Measurements from ENCODE around the gene EPS8L2.

Gene EPS8L2

DNA sequence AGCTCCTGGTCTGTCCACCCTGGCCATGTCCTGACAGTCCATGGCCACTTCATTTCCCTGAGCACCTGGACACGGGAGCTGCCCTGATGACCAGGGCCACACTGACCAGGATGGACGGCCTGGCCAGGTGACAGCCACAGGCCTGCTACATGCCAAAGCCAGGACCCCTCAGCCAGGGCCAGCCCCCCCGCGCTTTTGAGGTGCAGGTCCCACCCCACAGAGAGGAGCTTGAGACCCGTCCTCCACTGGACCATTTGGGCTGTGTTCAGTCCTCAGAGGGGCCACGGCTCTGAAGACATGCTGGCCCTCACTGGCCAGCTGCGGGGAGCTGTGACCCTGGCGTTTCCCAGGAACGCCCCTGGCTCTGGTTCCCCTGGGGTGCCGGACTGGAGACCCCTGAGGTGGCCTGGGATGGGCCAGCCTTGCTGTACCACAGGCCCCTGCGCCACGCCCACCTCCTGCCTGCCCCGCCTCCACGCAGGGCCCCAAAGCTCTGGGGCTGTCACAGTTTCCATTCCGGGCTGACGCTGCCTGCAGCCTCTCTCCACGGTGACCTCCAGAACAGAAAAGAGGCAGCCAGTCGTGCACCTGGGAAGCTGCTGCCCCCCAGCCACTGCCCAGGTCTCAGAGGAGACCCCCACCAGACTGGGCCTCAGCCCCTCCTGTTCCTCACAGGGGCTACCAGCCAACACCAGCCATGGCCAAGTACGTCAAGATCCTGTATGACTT lies 18.2 kb downstream of the EPS8L2 start:
- no peaks in the 10 kb centered on the region for H3K36me3 ChIP-seq (ENCODE audit: low read length)
- no peaks in the 10 kb centered on the region for H3K9me2 ChIP-seq (replicated peaks; ENCODE audit: insufficient read depth, low read length)
- no peaks in the 10 kb centered on the region for H4K20me1 ChIP-seq (ENCODE audit: low read depth, low read length)
- no peaks in the 10 kb centered on the region for H3K9me3 ChIP-seq (ENCODE audit: insufficient read depth, low read length)
- no peak overlapping the region for H3K4me3 ChIP-seq (ENCODE audit: insufficient read depth, low read length, poor library complexity, severe bottlenecking)
- H3K4me2 ChIP-seq (ENCODE audit: low read depth, low read length, poor library complexity, severe bottlenecking) = no peak overlapping the region
- H3K27me3 ChIP-seq (ENCODE audit: low read length) = no peaks in the 10 kb centered on the region
- TF ChIP-seq EZH2phosphoT487 (conservative IDR thresholded peaks at IDR 0.05; ENCODE audit: low read length) = no peak
- TF ChIP-seq, protein P1, sequence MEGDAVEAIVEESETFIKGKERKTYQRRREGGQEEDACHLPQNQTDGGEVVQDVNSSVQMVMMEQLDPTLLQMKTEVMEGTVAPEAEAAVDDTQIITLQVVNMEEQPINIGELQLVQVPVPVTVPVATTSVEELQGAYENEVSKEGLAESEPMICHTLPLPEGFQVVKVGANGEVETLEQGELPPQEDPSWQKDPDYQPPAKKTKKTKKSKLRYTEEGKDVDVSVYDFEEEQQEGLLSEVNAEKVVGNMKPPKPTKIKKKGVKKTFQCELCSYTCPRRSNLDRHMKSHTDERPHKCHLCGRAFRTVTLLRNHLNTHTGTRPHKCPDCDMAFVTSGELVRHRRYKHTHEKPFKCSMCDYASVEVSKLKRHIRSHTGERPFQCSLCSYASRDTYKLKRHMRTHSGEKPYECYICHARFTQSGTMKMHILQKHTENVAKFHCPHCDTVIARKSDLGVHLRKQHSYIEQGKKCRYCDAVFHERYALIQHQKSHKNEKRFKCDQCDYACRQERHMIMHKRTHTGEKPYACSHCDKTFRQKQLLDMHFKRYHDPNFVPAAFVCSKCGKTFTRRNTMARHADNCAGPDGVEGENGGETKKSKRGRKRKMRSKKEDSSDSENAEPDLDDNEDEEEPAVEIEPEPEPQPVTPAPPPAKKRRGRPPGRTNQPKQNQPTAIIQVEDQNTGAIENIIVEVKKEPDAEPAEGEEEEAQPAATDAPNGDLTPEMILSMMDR (IDR thresholded peaks at IDR 0.05; ENCODE audit: insufficient read depth, low read length, poor library complexity, severe bottlenecking) = no peak
- no peak overlapping the region for H3K27ac ChIP-seq (ENCODE audit: low read depth, low read length)
- no peak overlapping the region for H2AFZ ChIP-seq (ENCODE audit: low read depth, low read length, severe bottlenecking)
- no peak overlapping the region for H3K9ac ChIP-seq (ENCODE audit: low read length)
- H3K79me2 ChIP-seq (ENCODE audit: insufficient read depth, low read length) = no peaks in the 10 kb centered on the region
- peaks cover 7% of the 10 kb centered on the region; the same call in 1 of the 2 replicates for H3F3A ChIP-seq (ENCODE audit: insufficient read depth)

DNA sequence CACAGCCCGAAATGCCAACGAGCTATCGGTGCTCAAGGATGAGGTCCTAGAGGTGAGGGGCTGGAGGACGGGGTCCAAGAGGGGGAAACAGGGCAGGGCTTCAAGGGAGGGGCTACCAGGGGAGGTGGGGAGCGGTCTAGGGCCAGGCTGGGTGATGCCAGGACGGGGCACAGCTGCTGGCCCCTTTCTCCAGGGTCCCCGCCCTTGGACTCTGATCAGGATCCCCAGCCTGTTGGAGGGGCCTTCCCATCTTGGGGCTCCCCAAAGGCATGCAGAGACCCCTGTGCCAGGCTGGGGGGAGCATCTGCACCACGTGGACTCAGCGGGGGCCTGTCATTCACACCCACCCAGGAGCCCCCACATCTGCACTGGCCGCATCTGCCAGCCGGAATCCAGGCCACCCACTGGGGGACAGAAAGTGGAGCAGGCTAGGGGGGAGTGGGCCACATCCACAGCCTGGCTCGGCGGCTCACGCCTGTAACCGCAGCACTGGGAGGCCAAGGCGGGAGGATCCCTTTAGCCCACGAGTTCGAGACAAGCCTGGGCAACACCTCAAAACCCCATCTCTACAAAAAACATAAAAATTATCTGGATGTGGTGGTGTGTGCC lies 18.9 kb downstream of the EPS8L2 start:
- H3K4me3 ChIP-seq (ENCODE audit: insufficient read depth, low read length, poor library complexity, severe bottlenecking) = no peak overlapping the region
- no peaks in the 10 kb centered on the region for H3K36me3 ChIP-seq (ENCODE audit: low read length)
- H3K9me3 ChIP-seq (ENCODE audit: insufficient read depth, low read length) = no peaks in the 10 kb centered on the region
- no peak overlapping the region for H3K27ac ChIP-seq (ENCODE audit: low read depth, low read length)
- peaks cover 7% of the 10 kb centered on the region; the same call in 1 of the 2 replicates for H3F3A ChIP-seq (ENCODE audit: insufficient read depth)
- no peak overlapping the region for H3K4me2 ChIP-seq (ENCODE audit: low read depth, low read length, poor library complexity, severe bottlenecking)
- H3K27me3 ChIP-seq (ENCODE audit: low read length) = no peaks in the 10 kb centered on the region
- no peak for TF ChIP-seq EZH2phosphoT487 (conservative IDR thresholded peaks at IDR 0.05; ENCODE audit: low read length)
- TF ChIP-seq, protein P1 (IDR thresholded peaks at IDR 0.05; ENCODE audit: insufficient read depth, low read length, poor library complexity, severe bottlenecking) = no peak
- H3K9ac ChIP-seq (ENCODE audit: low read length) = no peak overlapping the region
- H3K9me2 ChIP-seq (replicated peaks; ENCODE audit: insufficient read depth, low read length) = no peaks in the 10 kb centered on the region
- no peaks in the 10 kb centered on the region for H4K20me1 ChIP-seq (ENCODE audit: low read depth, low read length)
- H3K79me2 ChIP-seq (ENCODE audit: insufficient read depth, low read length) = no peaks in the 10 kb centered on the region
- no peak overlapping the region for H2AFZ ChIP-seq (ENCODE audit: low read depth, low read length, severe bottlenecking)

- H2AFZ ChIP-seq (ENCODE audit: low read depth, low read length, severe bottlenecking) = peak overlapping the region; percentile 53
- TF ChIP-seq, protein P1 (IDR thresholded peaks at IDR 0.05; ENCODE audit: insufficient read depth, low read length, poor library complexity, severe bottlenecking) = no peak
- no peak for TF ChIP-seq EZH2phosphoT487 (conservative IDR thresholded peaks at IDR 0.05; ENCODE audit: low read length)
- no peaks in the 10 kb centered on the region for H3K9me3 ChIP-seq (ENCODE audit: insufficient read depth, low read length)
- H3K9ac ChIP-seq (ENCODE audit: low read length) = peak overlapping the region; percentile 43; the same call in 1 of the 2 replicates
- no peaks in the 10 kb centered on the region for H3K27me3 ChIP-seq (ENCODE audit: low read length)
- no peaks in the 10 kb centered on the region for H4K20me1 ChIP-seq (ENCODE audit: low read depth, low read length)
- peak overlapping the region; percentile 49 for H3K4me2 ChIP-seq (ENCODE audit: low read depth, low read length, poor library complexity, severe bottlenecking)
- no peak overlapping the region for H3K27ac ChIP-seq (ENCODE audit: low read depth, low read length)
- H3F3A ChIP-seq (ENCODE audit: insufficient read depth) = peaks cover 7% of the 10 kb centered on the region; the same call in 1 of the 2 replicates
- H3K79me2 ChIP-seq (ENCODE audit: insufficient read depth, low read length) = no peaks in the 10 kb centered on the region
- peak overlapping the region; percentile 10 for H3K4me3 ChIP-seq (ENCODE audit: insufficient read depth, low read length, poor library complexity, severe bottlenecking)
- no peaks in the 10 kb centered on the region for H3K36me3 ChIP-seq (ENCODE audit: low read length)
- H3K9me2 ChIP-seq (replicated peaks; ENCODE audit: insufficient read depth, low read length) = no peaks in the 10 kb centered on the region
Observed at GRCh38 chr11:725624-726202, 19.7 kb downstream of the EPS8L2 start.
